ENCODE results near the gene WIPF1. TPM values are rescaled to one million over a fixed set of nuclear protein-coding genes. Genes with fewer than 3 reads are reported as not detected.

The WIPF1 gene
- total RNA-seq, 1 donor from 2014 or later = 20.1 TPM

GRCh38 chr2:174597009-174597344 lies 627 bp downstream of the WIPF1 start:
- no peak for TF ChIP-seq CTCF (conservative IDR thresholded peaks at IDR 0.05)
- Mint-ChIP-seq H3K4me1 (peaks cover 16% of the 10 kb centered on the region), H3K9me3 (peaks cover 8% of the 10 kb centered on the region), H3K36me3 (ENCODE audit: low read depth) (peaks cover 9% of the 10 kb centered on the region), H3K27me3 (ENCODE audit: low read depth) (no peaks in the 10 kb centered on the region), H3K4me3 (no peak overlapping the region), H3K27ac (ENCODE audit: unreplicated experiment) (no peak overlapping the region)
- no peak for DNase-seq (ENCODE audit: low read depth, low spot score)

GRCh38 chr2:174595891-174596397 lies 1.7 kb downstream of the WIPF1 start:
- H3K4me1 Mint-ChIP-seq = peaks cover 20% of the 10 kb centered on the region
- H3K36me3 Mint-ChIP-seq (ENCODE audit: low read depth) = peaks cover 9% of the 10 kb centered on the region
- no peak for DNase-seq (ENCODE audit: low read depth, low spot score)
- H3K27ac Mint-ChIP-seq (ENCODE audit: unreplicated experiment) = no peak overlapping the region
- no peak for TF ChIP-seq CTCF (conservative IDR thresholded peaks at IDR 0.05)
- no peak overlapping the region for H3K4me3 Mint-ChIP-seq
- peaks cover 8% of the 10 kb centered on the region for H3K9me3 Mint-ChIP-seq
- no peaks in the 10 kb centered on the region for H3K27me3 Mint-ChIP-seq (ENCODE audit: low read depth)

GRCh38 chr2:174595116-174595809 lies 2.3 kb downstream of the WIPF1 start:
- TF ChIP-seq CTCF (conservative IDR thresholded peaks at IDR 0.05) = no peak
- Mint-ChIP-seq H3K4me1 (peaks cover 20% of the 10 kb centered on the region), H3K4me3 (no peak overlapping the region), H3K9me3 (peaks cover 5% of the 10 kb centered on the region), H3K27me3 (ENCODE audit: low read depth) (no peaks in the 10 kb centered on the region), H3K27ac (ENCODE audit: unreplicated experiment) (no peak overlapping the region), H3K36me3 (ENCODE audit: low read depth) (peaks cover 5% of the 10 kb centered on the region)
- DNase-seq (ENCODE audit: low read depth, low spot score) = no peak

GRCh38 chr2:174594456-174594855 lies 3.1 kb downstream of the WIPF1 start:
- no peaks in the 10 kb centered on the region for H3K27me3 Mint-ChIP-seq (ENCODE audit: low read depth)
- no peak overlapping the region for H3K27ac Mint-ChIP-seq (ENCODE audit: unreplicated experiment)
- H3K4me1 Mint-ChIP-seq = peaks cover 20% of the 10 kb centered on the region
- H3K36me3 Mint-ChIP-seq (ENCODE audit: low read depth) = peaks cover 3% of the 10 kb centered on the region
- TF ChIP-seq CTCF (conservative IDR thresholded peaks at IDR 0.05) = no peak
- no peak overlapping the region for H3K4me3 Mint-ChIP-seq
- DNase-seq (ENCODE audit: low read depth, low spot score) = no peak
- peaks cover 3% of the 10 kb centered on the region for H3K9me3 Mint-ChIP-seq

GRCh38 chr2:174593574-174594203 lies 3.9 kb downstream of the WIPF1 start:
- peak overlapping the region; percentile 7 for H3K4me3 Mint-ChIP-seq
- H3K27ac Mint-ChIP-seq (ENCODE audit: unreplicated experiment) = peak overlapping the region; percentile 51
- no peak for DNase-seq (ENCODE audit: low read depth, low spot score)
- no peaks in the 10 kb centered on the region for H3K9me3 Mint-ChIP-seq
- TF ChIP-seq CTCF (conservative IDR thresholded peaks at IDR 0.05) = no peak
- H3K4me1 Mint-ChIP-seq = peaks cover 20% of the 10 kb centered on the region
- H3K36me3 Mint-ChIP-seq (ENCODE audit: low read depth) = no peaks in the 10 kb centered on the region
- no peaks in the 10 kb centered on the region for H3K27me3 Mint-ChIP-seq (ENCODE audit: low read depth)
